ENCODE data around the gene DNAI4.
"Not testable (repeated sequence)": the region's sequence is repeated elsewhere in the genome, so short reads cannot be mapped to it uniquely, and the experiment has no call there.

DNAI4 gene

GRCh38 chr1:66917476-66917875, 7.2 kb downstream of the DNAI4 start:
- DNase-seq (ENCODE audit: low read depth), result no peak
- TF ChIP-seq CTCF (IDR thresholded peaks at IDR 0.05; ENCODE audit: insufficient read depth, low read depth, low read length, missing control alignments), result no peak
- H3K4me3 ChIP-seq (ENCODE audit: low read depth, low read length), result no peak overlapping the region

- DNase-seq (ENCODE audit: low read depth), result no peak
- no peak for TF ChIP-seq CTCF (IDR thresholded peaks at IDR 0.05; ENCODE audit: insufficient read depth, low read depth, low read length, missing control alignments)
- H3K4me3 ChIP-seq (ENCODE audit: low read depth, low read length), result no peak overlapping the region
Measured at GRCh38 chr1:66916320-66916719, 8.3 kb downstream of the DNAI4 start.

- not testable (repeated sequence) for DNase-seq (ENCODE audit: low read depth); H3K4me3 ChIP-seq (ENCODE audit: low read depth, low read length)
Measured at GRCh38 chr1:66915203-66915602, 9.5 kb downstream of the DNAI4 start.

- no peak for TF ChIP-seq CTCF (IDR thresholded peaks at IDR 0.05; ENCODE audit: insufficient read depth, low read depth, low read length, missing control alignments)
- H3K4me3 ChIP-seq (ENCODE audit: low read depth, low read length), result no peak overlapping the region
- no peak for DNase-seq (ENCODE audit: low read depth)
Measured at GRCh38 chr1:66893712-66894111, 30.9 kb downstream of the DNAI4 start.

GRCh38 chr1:66890621-66891020, 34.0 kb downstream of the DNAI4 start:
- no peak overlapping the region for H3K4me3 ChIP-seq (ENCODE audit: low read depth, low read length)
- DNase-seq (ENCODE audit: low read depth), result no peak
- no peak for TF ChIP-seq CTCF (IDR thresholded peaks at IDR 0.05; ENCODE audit: insufficient read depth, low read depth, low read length, missing control alignments)

- DNase-seq (ENCODE audit: low read depth), result no peak
Measured at GRCh38 chr1:66889030-66889429, 35.6 kb downstream of the DNAI4 start.

GRCh38 chr1:66876664-66877063, 48.0 kb downstream of the DNAI4 start:
- no peak for TF ChIP-seq CTCF (IDR thresholded peaks at IDR 0.05; ENCODE audit: insufficient read depth, low read depth, low read length, missing control alignments)
- no peak for DNase-seq (ENCODE audit: low read depth)

More at GRCh38 chr1:66889030-66889429, 35.6 kb downstream of the DNAI4 start:
- TF ChIP-seq CTCF (IDR thresholded peaks at IDR 0.05; ENCODE audit: insufficient read depth, low read depth, low read length, missing control alignments), result no peak
- H3K4me3 ChIP-seq (ENCODE audit: low read depth, low read length), result no peak overlapping the region

More at GRCh38 chr1:66876664-66877063, 48.0 kb downstream of the DNAI4 start:
- H3K4me3 ChIP-seq (ENCODE audit: low read depth, low read length), result no peak overlapping the region

Measured in GM12865 (cell line).